GM10248 (cell line): ENCODE data around the gene VPS37C.

ENCODE experiments used
- CTCF ChIA-PET: fragments of 300-600 bp; sonication (Branson Sonifier 250); formaldehyde crosslinking; extraction: SDS; loops from one replicate; lab custom pipeline; 2021; ENCODE audit warnings: antibody characterized with exemption; lab: Yijun Ruan, JAX
- POLR2A ChIA-PET: fragments of 350-650 bp; sonication (Branson Sonifier 250); formaldehyde crosslinking; extraction: SDS; loops from one replicate; lab custom pipeline; 2020; ENCODE audit warnings: antibody characterized with exemption; lab: Yijun Ruan, JAX
- DNase-seq: peaks from one replicate; pipeline ENCODE4 v3.0.0; 2012; ENCODE audit errors: extremely low spot score
- TF ChIP-seq, protein P1 (sequence below): IDR thresholded peaks from 2 replicates; pipeline ENCODE4 v1.5.1; 2012; ENCODE audit warnings: mild to moderate bottlenecking, low read depth; ENCODE audit errors: extremely low read depth, missing control alignments, control extremely low read depth

VPS37C gene

DNA sequence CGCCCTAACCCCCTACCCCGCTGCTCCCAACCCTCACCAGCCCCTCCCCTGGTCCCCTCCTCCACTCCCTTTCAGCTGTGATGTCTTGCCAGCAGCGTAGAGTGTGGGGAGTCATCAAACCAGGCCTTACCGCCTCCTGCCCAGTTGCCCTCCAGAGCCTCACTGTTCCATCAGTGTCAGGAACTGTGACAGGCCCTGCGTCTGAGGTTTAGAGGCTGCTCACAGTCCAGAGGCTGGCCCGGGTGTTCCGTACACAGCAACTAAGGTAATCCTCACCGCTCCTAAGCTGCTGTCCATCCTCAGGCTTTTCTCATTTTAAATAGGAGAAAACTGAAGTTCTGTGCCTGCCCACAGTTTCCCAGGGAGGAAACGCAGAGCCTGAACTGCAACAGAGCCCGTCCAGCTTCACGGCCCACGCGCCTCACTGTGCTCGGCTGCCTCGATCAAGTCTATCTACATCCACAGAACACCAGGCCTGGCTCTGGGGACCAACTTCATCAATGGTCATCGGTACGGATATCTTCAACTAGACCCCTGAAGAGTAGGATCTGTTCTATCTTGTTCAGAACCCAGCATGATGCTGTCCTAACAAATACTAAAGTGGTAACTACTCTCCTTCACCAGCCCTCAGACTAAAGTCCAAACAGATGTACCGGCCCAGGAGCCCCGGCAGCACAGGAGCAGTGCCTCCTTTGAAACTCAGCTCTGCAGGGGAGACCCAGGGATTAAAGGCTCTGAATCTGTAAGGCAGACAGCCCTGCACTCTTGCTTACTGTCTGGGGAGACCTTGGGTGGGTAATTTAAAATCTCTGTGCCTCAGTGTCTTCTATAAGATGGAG is 10.3 kb downstream of the VPS37C start:
- POLR2A ChIA-PET = no interaction called here
- CTCF ChIA-PET = interaction anchor here (5.1 to 6.0 kb wide), 2 partner anchors 9 to 21 kb away, joined by 27 to 31 read pairs; partner anchors contain the start of gene VPS37C
- TF ChIP-seq, protein P1, sequence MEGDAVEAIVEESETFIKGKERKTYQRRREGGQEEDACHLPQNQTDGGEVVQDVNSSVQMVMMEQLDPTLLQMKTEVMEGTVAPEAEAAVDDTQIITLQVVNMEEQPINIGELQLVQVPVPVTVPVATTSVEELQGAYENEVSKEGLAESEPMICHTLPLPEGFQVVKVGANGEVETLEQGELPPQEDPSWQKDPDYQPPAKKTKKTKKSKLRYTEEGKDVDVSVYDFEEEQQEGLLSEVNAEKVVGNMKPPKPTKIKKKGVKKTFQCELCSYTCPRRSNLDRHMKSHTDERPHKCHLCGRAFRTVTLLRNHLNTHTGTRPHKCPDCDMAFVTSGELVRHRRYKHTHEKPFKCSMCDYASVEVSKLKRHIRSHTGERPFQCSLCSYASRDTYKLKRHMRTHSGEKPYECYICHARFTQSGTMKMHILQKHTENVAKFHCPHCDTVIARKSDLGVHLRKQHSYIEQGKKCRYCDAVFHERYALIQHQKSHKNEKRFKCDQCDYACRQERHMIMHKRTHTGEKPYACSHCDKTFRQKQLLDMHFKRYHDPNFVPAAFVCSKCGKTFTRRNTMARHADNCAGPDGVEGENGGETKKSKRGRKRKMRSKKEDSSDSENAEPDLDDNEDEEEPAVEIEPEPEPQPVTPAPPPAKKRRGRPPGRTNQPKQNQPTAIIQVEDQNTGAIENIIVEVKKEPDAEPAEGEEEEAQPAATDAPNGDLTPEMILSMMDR = no peak
- no peak for DNase-seq

DNA sequence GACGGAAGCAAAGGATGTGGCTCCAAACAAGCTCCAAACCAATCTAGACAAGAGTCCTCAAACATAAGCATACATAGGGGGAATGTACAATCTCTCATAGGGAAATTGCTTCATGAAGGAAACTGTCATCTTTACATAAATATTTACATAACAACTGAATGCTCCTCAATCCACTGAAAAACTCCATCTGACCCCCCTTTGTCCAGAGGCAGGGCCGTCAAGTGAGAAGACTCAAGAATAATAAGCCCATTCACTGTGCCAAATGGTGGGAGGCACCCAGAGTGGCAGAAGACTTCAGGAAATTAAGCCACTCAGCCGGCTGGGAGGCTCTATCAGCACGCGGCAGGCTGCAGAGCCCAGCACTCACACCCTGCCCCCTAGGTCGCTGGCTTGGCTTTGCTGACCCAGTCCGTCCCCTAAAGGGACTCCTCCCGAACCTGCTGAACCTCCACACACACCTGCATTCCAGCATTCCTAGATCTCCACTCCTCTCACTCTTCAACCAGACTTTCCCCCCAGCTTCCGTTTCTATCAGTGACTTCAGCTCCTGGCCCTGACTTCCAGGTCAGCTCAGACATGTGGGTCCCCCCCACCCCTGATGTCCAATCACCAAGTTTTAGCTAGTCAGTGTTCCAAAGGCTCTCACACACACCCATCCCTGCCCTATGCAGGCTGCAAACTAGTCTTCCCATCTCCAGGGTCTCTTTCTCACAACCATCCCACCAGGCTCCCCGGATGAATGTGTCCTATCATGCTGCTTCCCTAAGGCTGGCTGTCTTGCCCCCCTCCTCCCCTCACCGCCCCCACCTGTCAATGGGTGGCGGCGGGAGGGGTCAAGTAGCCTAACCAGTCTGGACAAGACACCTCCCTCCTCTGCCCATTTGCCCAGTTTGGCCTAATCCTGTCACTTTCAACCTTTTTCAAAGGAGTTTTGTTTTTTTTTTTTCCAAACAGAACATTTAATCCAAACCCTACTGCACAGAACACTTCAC is 11.3 kb downstream of the VPS37C start:
- POLR2A ChIA-PET = no interaction called here
- TF ChIP-seq, protein P1 = no peak
- no peak for DNase-seq
- CTCF ChIA-PET = interaction anchor here (0.8 to 6.0 kb wide), 4 partner anchors 10 to 24 kb away, joined by 4 to 31 read pairs (median 16); partner anchors contain the start of gene VPS37C

DNA sequence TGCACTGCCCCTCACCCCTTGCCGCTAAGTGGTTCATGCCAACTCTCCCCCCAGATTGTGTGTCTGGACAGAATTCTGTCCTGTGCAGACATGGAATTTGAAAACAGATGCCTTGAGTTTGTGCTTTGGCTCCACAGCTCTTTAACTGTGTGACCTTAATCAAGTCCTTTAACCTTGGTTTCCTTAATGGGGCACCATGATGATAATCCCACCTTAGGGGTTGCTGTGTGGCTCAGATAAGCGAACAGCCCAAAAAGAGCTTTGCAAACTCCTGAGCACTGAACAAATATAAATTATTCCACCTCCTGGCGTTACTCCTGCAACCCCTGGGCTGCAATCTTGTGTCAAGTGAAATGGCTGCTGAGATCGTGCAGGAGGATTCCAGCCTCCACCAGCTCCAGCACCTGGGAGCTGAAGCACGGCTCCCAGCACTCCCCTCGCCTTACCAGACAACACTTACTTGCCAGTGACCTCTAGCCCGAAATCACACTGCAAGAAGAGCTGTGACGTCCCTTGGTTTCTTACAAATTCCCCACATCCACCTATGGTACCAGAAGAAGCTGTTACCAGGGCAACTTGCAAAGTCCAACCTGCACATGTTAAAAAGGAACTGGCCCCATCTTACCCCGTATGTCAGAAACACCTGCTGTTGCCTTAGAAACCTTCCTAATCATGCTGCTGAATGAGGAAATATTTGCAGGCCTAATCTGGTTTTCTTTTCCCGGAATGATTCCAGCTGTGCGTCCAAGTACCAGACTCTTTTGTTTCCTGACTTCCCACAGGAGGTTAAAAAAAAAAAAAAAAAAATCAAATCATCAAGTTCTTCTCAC is 13.2 kb downstream of the VPS37C start:
- ChIA-PET POLR2A (interaction anchor here (0.6 kb wide), 1 partner anchor 275 kb away, joined by 4 read pairs; no protein-coding TSS in a partner anchor), CTCF (interaction anchor here (1.0 to 6.0 kb wide), 5 partner anchors 8 to 385 kb away, joined by 3 to 31 read pairs (median 4); partner anchors contain the start of gene VPS37C)
- no peak for DNase-seq
- TF ChIP-seq, protein P1 = no peak

DNA sequence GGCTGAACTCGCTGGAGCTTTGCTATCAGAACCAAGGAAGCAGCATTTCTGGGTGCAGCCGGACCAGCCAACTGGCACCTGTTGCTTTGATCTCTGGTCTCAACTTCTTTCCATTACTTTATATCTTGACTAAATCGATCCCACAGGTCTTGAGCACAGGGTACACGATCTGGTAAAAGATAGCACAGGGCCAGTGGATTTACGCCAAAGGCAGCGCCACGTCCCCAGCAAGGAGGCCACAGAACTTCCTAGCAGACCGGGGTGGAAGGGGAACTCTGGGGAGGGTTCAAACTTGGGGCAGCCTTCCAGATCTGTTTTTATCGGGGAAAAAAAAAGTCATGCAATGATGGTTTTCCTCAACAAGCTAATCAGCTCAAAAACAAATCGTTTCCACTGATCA is 14.0 kb downstream of the VPS37C start:
- CTCF ChIA-PET = interaction anchor here (1.0 to 6.0 kb wide), 4 partner anchors 13 to 178 kb away, joined by 3 to 31 read pairs (median 16); partner anchors contain the start of gene VPS37C
- POLR2A ChIA-PET = no interaction called here
- no peak for DNase-seq
- TF ChIP-seq, protein P1 = no peak

DNA sequence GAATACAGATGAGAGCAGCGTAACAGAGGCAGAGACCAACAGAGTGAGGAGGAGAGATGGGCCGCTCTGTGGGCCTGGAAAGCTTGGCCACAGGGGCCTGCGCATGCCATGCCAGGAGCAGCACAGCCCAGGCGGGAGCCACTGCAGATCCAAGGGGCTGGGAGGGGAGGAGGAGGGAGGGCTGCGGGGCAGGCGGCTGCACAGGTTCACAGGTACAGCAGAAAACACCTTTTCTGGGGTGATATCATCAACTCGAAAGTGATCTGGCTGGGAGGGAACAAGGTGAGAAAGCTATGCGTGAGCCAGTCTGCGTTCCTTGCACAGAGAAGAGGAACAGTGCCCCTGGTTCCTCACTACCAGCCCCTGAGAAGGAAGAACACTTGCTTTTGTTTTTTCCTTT is 14.8 kb downstream of the VPS37C start:
- no peak for DNase-seq
- TF ChIP-seq, protein P1 = no peak
- POLR2A ChIA-PET = no interaction called here
- CTCF ChIA-PET = interaction anchor here (1.6 kb wide), 2 partner anchors 41 to 177 kb away, joined by 4 read pairs; no protein-coding TSS in a partner anchor
